ENCODE results near the gene PLXNA3.

- TF ChIP-seq CTCF (IDR thresholded peaks at IDR 0.05) (no peak), POLR2AphosphoS5 (IDR thresholded peaks at IDR 0.05) (no peak)
Measured at GRCh38 chrX:154468217-154468616, 10.1 kb downstream of the PLXNA3 start.

Measured in suprapubic skin (tissue), 3 donors.